ENCODE data around the gene PINLYP.

Gene PINLYP

GRCh38 chr19:43607238-43608205 is 31.9 kb downstream of the PINLYP start:
- no peak for DNase-seq

DNA sequence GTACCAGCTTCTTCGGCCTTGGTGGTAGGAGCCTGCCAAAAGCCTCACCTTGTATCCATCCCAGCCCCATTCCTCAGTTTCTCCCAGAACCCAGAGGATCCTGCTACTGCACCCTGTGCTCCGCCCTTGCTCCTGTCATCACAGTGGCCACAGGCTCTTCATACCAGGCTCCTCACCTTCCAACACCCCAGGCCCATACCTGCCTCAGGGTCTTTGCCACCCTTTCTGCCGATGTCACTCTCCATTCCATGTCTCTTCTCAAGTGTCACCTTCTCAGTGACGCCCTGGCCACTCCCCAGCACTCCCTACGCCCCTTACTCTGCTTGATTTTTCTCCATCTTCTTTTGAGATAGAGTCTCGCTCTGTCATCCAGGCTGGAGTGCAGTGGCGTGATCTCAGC is 34.3 kb downstream of the PINLYP start:
- no peak for DNase-seq

GRCh38 chr19:43610493-43610892 is 34.9 kb downstream of the PINLYP start:
- DNase-seq: no peak

DNA sequence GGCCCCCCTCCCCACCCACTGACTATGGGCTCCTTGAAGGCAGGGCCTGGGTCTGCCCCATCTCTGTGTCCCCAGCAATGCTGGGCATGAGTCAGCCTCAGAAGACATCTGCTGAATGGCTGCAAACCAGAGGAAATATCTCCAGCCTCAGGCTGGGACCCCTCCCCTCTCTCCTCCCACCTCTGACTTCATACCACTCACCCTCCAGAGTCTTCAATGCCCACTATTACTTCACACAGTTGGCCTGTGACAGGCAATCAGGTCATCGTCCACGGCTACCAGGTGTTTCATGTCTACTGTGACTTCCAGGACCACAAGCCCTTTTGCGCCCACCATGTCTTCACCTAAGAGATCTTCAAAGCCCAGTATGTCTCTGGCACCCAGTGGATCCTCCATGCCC is 36.2 kb downstream of the PINLYP start, which contains the start of gene SRRM5:
SRRM5 (plus strand) TSS at position 301 of the 400 bp plus-strand sequence; CDS start at position 335, 34 bp downstream.
- DNase-seq: no peak

DNA sequence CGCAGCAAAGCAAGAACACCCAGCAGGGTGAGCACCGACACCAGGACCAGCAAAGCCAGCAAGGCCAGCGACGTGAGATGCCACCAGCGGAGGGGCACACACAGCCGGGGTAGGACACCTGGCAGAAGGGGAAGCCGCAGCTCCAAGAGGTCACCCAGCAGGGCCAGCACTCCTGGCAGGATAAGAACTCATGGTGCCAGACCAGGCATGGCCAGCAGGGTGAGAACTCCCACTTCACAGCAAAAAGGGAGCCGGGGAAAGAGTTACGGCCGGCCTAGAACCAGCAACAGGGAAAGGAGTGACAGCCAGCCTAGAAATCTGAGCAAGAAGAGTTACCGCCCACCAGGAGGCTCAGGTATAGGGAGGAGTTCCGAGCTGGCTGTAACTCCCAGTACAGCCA is 36.8 kb downstream of the PINLYP start:
- DNase-seq: no peak

GRCh38 chr19:43616306-43616705 is 40.7 kb downstream of the PINLYP start:
- no peak for DNase-seq

GRCh38 chr19:43616954-43617353 is 41.4 kb downstream of the PINLYP start:
- DNase-seq: no peak

GRCh38 chr19:43618921-43619261 is 43.3 kb downstream of the PINLYP start:
- DNase-seq: peak in 1 of 2 experiments; percentile 50

- peak; percentile 46 to 74 for DNase-seq
Measured at GRCh38 chr19:43619262-43620060, 43.9 kb downstream of the PINLYP start, which contains the start of gene ZNF428. Gene ZNF428 (minus strand): TSS chr19:43619629. CDS start chr19:43614304, 5,325 bp downstream.

DNA sequence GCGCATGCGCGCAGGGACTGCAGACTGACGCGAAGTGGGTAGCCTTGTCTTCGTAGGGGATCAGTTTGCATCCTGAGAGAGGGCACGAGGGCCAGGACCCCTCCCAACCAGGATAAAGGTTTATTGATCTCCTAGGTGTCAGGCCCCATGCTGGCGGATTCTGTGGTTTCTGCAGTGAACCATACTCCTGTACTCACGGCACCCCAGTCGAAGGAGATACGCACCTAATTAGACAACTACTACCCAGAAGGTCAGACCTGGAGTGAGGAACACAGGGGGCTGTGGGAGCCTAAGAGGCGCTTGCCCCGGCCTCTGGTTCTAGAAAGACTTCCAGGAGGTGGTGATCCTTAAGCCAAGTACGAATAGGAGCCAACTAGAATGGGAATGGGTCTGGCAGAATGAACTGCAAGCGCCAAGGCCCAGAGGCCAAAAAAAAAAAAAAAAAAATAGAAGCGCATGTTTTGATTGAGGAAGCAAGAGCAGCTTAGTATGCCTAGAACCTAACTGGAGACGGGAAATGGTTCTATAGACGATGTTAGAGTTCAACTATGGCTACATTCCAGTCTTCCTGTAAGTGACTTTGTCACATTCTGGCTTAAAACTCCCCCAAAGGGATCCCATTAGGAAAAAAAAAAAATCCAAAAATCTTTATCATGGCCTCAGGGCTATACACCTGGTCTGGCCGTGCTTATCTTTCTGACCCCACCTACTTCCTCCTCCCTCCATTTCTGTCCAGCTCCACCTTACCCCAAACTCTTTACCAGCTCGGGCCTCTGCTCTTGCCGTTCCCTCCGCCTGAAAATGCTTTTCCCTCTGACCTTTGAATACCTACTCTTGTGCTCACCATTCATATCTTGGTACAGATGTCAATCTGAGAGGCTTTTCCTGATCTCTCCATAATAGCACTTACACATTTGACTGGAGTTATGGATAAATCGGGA is 44.7 kb downstream of the PINLYP start:
- no peak for DNase-seq

GRCh38 chr19:43622070-43622469 is 46.5 kb downstream of the PINLYP start:
- DNase-seq: no peak

DNA sequence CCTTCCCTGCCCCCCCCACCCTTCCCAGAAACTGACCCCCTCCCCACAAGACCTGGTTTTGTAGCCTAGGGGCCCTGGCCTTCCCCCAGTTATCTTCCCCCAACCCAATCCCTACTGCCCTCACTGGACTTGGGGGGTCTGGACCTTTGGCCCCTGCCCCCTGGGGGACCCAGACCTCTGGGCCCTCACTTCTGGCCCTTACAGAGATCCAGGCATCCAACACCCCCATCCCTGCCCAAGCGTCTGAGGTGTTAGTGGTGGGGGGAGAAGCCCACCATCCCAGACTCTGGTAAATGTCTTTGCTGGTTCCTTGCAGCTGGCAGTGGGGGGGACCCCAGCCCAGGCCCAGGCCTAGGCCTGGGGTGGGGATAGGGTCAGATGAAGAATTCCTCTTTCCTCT is 47.4 kb downstream of the PINLYP start:
- no peak for DNase-seq

DNA sequence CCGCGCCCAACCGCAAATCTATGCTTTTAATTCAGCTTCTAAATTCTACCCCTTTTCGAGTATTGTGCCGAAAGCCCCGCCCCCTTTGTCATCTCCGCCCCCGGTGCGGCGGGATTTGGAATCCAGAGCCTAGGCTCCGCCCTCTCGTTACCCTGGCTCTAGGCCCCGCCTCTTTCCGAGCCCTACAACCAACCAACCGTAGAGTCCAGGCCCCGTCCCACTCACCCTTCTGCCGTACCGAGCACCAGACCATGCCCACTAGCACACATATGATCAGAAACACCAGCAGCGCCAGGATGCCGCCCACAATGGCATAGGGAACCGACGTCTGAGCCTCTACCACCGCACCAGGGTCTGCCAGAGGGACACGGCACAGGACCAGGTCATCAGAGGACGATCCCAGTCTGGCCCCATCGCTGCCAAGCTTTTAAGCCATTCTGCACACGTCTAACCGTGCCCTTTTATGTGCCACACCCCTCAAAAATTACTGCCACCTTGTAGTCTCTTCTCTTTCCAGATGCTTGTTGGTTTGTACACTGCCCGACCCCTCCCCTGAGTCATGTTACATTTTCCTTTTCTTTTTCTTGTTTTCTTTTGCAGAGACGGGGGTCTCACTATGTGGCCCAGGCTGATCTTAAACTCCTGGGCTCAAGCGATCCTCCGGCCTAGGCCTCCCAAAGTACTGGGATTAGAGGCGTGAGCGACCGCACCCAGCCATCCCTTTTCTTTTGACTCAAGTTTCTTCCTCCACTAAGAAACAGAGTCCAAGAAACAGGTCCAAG is 48.5 kb downstream of the PINLYP start:
- DNase-seq: no peak

DNA sequence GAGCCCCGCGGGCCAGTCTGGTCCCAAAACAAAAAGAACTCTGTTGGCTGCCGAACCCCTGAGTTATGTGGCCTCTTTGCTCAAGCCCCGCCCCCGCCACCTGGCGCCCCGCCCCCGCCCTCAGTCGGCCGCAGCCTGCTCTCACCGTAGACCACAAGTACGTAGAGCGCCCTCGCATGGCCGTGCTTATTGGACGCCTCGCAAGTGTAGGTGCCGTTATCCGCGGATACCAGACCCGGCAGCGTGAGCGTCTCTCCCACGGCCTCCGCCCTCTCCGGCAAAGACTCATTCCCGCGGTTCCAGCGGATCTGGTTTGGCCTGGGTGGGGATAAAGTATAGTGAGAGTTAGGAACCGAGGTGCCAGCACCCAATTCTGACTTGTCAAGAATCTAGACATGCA is 49.3 kb downstream of the PINLYP start:
- DNase-seq: no peak

DNA sequence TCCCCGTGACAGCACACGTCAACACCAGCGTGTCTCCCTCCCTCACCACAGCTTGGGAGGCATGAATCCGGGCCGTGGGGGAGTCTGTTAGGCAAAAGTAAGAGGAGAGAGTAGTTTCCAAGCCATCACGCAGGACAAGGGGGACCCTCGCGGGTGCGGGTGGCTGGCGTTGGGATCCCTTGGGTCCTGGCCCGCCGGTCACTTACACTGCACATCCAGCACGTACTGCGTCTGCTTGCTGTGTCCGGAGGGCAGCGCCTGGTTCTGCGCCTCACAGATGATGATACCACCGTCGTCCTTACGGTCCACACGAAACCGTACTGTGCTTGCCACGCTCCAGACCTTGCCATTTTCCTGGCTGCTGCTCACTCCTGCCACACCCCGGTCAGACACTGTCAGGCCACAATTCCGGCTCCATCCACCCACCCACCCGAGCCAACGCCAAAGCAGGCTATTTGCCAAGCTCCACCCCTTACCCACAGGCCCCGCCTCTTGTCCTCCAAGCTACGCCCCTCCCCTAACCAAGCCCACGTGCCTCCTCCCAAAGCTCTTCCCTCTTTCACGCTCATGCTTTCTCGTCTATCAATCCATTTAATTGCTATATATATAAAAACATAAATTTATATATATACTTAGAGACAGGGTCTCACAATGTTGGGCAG is 50.4 kb downstream of the PINLYP start:
- DNase-seq: no peak

- DNase-seq: no peak
Measured at GRCh38 chr19:43626838-43627237, 51.2 kb downstream of the PINLYP start.

DNA sequence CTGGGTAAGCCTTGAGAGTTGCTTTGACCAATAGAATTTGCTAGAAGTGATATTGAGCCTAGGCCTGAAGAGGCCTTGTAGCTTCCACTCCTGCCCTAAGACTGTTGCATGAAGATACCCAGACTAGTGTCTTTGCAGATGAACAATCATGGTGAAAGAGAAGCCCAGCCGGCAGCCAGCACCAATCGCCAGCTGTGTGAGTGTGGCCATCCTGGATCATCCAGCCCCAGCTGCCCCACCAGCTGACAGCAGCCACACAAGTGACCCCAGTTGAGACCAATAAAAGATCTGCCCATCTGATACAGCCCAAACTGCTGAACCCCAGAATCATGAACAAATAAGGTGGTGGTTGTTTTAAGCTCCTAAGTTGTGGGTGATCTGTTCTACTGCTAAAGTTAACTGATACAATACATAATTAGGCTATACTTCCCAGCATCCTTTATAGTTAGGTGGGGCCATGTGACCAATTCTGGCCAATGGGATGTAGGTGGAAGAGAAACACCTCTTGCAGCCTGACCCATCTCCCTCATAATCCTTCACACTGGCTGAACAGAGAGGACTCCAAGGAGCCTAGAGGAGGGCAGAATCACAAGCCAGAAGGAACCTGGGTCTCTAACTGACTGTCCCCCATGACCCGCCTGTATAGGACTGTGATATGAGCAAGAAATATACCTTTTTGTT is 53.2 kb downstream of the PINLYP start:
- DNase-seq: no peak

- no peak for DNase-seq
Measured at GRCh38 chr19:43631491-43631890, 55.9 kb downstream of the PINLYP start.
